ENCODE measurements around the gene SLC51B. TPM values are rescaled to one million over a fixed set of nuclear protein-coding genes. Genes with fewer than 3 reads are reported as not detected.
A peak's percentile ranks its signal among the peaks of the same experiment; 100 is the strongest.

Gene SLC51B
- total and polyA plus RNA-seq, 9 of the 15 experiments (the other 6 are each of a cell fraction or from before 2014, with no cell fraction given): not detected

DNA sequence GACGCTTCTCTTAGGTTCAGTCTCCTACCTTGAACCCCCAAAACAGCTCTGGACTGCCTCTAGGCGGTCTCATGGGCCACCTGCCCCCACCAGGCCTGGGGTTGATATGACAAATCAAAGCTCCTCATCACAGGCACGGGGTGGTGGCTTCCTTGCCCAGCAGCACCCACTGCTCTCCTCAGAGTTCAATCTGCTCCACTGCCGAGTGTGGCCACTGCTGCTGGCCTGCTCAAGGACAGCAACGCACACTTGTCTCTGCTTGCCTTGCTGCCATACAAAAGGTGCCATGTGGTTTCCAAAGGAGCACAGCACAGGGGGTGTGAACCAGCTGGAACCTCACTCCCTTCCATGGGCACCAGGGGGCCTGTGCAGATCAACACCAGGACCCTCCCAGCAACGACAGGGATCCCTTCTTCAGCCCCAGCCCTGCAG, 41.5 kb downstream of the SLC51B start:
- CTCF ChIA-PET (ENCODE audit: low intra/inter-chr PET ratio): interaction anchor here (0.6 to 3.3 kb wide), 3 partner anchors 33 to 356 kb away, joined by 3 to 17 read pairs (median 4); no protein-coding TSS in a partner anchor
- no peaks in the 10 kb centered on the region for H3K79me2 ChIP-seq (ENCODE audit: control insufficient read depth, insufficient read depth, low read length)
- H4K20me1 ChIP-seq (replicated peaks; ENCODE audit: control insufficient read depth, insufficient read depth, low read length): peaks cover 8% of the 10 kb centered on the region
- no peaks in the 10 kb centered on the region for H3K36me3 ChIP-seq (ENCODE audit: control insufficient read depth, insufficient read depth, low read length)
- intact Hi-C loops (cut with micrococcal nuclease) (loop anchor here (1.0 to 5.0 kb wide), 2 partner anchors 32 to 54 kb away; no protein-coding TSS in a partner anchor), in situ Hi-C loops (cut with MboI) (no loop called here)
- no TSS peak for BruUV-seq (replicated peaks)
- FAIRE-seq (no peak), ATAC-seq (peak; percentile 43), DNase-seq (ENCODE audit: extremely low read depth in 1 of 4, low spot score in 3 of 4) (peak in 1 of 4 experiments; percentile 27)
- H3K4me1 ChIP-seq (replicated peaks in 1 of 2; ENCODE audit: control insufficient read depth in 2 of 2, insufficient read depth in 2 of 2, low read length in 2 of 2): peaks cover 0 to 4% of the 10 kb centered on the region in 2 experiments; a peak in 1 of 5 replicates
- H3K4me3 ChIP-seq: no peak overlapping the region
- H3K27ac ChIP-seq (ENCODE audit: extremely low read depth, low read depth, low read length): no peak overlapping the region
- H3K9me3 ChIP-seq (replicated peaks; ENCODE audit: control insufficient read depth, insufficient read depth, low read depth, low read length): no peaks in the 10 kb centered on the region
- no peak overlapping the region for H3K9ac ChIP-seq (ENCODE audit: insufficient read depth in 1 of 2, low read depth in 2 of 2, low read length in 2 of 2)
- 4% methylated on average over 6 of the region's 6 CpGs for WGBS (ENCODE audit: insufficient coverage, low coverage, missing lambda C conversion rate)
- no peaks in the 10 kb centered on the region for H3K9me1 ChIP-seq (ENCODE audit: control insufficient read depth, insufficient read depth, low read length)
- peaks cover 24 to 47% of the 10 kb centered on the region in 2 experiments for H3K27me3 ChIP-seq (ENCODE audit: control insufficient read depth in 2 of 2, insufficient read depth in 2 of 2, low read length in 2 of 2)
- H2AFZ ChIP-seq (ENCODE audit: low read depth, low read length): no peak overlapping the region
- POLR2A ChIA-PET: interaction anchor here (0.7 kb wide), 2 partner anchors 8 to 218 kb away, joined by 3 read pairs; partner anchors contain the start of gene RNU5B-1
- H3K4me2 ChIP-seq (ENCODE audit: insufficient read depth, low read length): no peak overlapping the region
- no peak for TF ChIP-seq SRSF3 (IDR thresholded peaks at IDR 0.05; ENCODE audit: insufficient read depth, low read length)
- TF ChIP-seq CBFB (CRISPR knock-in tag; IDR thresholded peaks at IDR 0.05): 0 out of 2 replicates have a peak, but pooled peaks have one; percentile 29
- TF ChIP-seq, protein P1, sequence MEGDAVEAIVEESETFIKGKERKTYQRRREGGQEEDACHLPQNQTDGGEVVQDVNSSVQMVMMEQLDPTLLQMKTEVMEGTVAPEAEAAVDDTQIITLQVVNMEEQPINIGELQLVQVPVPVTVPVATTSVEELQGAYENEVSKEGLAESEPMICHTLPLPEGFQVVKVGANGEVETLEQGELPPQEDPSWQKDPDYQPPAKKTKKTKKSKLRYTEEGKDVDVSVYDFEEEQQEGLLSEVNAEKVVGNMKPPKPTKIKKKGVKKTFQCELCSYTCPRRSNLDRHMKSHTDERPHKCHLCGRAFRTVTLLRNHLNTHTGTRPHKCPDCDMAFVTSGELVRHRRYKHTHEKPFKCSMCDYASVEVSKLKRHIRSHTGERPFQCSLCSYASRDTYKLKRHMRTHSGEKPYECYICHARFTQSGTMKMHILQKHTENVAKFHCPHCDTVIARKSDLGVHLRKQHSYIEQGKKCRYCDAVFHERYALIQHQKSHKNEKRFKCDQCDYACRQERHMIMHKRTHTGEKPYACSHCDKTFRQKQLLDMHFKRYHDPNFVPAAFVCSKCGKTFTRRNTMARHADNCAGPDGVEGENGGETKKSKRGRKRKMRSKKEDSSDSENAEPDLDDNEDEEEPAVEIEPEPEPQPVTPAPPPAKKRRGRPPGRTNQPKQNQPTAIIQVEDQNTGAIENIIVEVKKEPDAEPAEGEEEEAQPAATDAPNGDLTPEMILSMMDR (IDR thresholded peaks at IDR 0.05 in 2 of 3, conservative IDR thresholded peaks at IDR 0.05 in 1 of 3; ENCODE audit: insufficient read depth in 2 of 3, low read depth in 1 of 3, low read length in 3 of 3): 0 out of 6 replicates have a peak, but pooled peaks of 1 of the 3 experiments have one; percentile 7
- TF ChIP-seq, protein P2, sequence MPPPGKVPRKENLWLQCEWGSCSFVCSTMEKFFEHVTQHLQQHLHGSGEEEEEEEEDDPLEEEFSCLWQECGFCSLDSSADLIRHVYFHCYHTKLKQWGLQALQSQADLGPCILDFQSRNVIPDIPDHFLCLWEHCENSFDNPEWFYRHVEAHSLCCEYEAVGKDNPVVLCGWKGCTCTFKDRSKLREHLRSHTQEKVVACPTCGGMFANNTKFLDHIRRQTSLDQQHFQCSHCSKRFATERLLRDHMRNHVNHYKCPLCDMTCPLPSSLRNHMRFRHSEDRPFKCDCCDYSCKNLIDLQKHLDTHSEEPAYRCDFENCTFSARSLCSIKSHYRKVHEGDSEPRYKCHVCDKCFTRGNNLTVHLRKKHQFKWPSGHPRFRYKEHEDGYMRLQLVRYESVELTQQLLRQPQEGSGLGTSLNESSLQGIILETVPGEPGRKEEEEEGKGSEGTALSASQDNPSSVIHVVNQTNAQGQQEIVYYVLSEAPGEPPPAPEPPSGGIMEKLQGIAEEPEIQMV (tag; conservative IDR thresholded peaks at IDR 0.05; ENCODE audit: low read depth): no peak
- TF ChIP-seq XRCC4 (IDR thresholded peaks at IDR 0.05; ENCODE audit: extremely low read depth, insufficient read depth, insufficient read length): no peak
- no peak for TF ChIP-seq ZNF274 (IDR thresholded peaks at IDR 0.05; ENCODE audit: borderline replicate concordance, low read depth, low read length)
- TF ChIP-seq, protein P3, sequence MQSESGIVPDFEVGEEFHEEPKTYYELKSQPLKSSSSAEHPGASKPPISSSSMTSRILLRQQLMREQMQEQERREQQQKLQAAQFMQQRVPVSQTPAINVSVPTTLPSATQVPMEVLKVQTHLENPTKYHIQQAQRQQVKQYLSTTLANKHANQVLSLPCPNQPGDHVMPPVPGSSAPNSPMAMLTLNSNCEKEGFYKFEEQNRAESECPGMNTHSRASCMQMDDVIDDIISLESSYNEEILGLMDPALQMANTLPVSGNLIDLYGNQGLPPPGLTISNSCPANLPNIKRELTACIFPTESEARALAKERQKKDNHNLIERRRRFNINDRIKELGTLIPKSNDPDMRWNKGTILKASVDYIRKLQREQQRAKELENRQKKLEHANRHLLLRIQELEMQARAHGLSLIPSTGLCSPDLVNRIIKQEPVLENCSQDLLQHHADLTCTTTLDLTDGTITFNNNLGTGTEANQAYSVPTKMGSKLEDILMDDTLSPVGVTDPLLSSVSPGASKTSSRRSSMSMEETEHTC (IDR thresholded peaks at IDR 0.05): no peak
- no peak for TF ChIP-seq HEY1 (CRISPR knock-in tag; IDR thresholded peaks at IDR 0.05; ENCODE audit: borderline replicate concordance)
- TF ChIP-seq, protein P4, sequence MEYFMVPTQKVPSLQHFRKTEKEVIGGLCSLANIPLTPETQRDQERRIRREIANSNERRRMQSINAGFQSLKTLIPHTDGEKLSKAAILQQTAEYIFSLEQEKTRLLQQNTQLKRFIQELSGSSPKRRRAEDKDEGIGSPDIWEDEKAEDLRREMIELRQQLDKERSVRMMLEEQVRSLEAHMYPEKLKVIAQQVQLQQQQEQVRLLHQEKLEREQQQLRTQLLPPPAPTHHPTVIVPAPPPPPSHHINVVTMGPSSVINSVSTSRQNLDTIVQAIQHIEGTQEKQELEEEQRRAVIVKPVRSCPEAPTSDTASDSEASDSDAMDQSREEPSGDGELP (CRISPR knock-in tag; IDR thresholded peaks at IDR 0.05; ENCODE audit: borderline replicate concordance): 0 out of 2 replicates have a peak, but pooled peaks have one; percentile 23
